Measurements from ENCODE around the gene SLC25A21.
"Not testable (repeated sequence)": the region's sequence is repeated elsewhere in the genome, so short reads cannot be mapped to it uniquely, and the experiment has no call there.

The SLC25A21 gene

GRCh38 chr14:37172024-37172869, at the start of gene SLC25A21:
Gene SLC25A21, minus strand, starts transcription at chr14:37172606.
- DNase-seq (ENCODE audit: low spot score) = peak; percentile 86

GRCh38 chr14:37221073-37221472, 48.7 kb upstream of the SLC25A21 start:
- DNase-seq (ENCODE audit: low spot score) = no peak

GRCh38 chr14:37215345-37215744, 42.9 kb upstream of the SLC25A21 start:
- no peak for DNase-seq (ENCODE audit: low spot score)

GRCh38 chr14:37213016-37213415, 40.6 kb upstream of the SLC25A21 start:
- DNase-seq (ENCODE audit: low spot score) = no peak

- no peak for DNase-seq (ENCODE audit: low spot score)
Observed at GRCh38 chr14:37210448-37210847, 38.0 kb upstream of the SLC25A21 start.

GRCh38 chr14:37209617-37210016, 37.2 kb upstream of the SLC25A21 start:
- DNase-seq (ENCODE audit: low spot score) = not testable (repeated sequence)

- DNase-seq (ENCODE audit: low spot score) = not testable (repeated sequence)
Observed at GRCh38 chr14:37205623-37206605, 33.5 kb upstream of the SLC25A21 start.

- no peak for DNase-seq (ENCODE audit: low spot score)
Observed at GRCh38 chr14:37203423-37203822, 31.0 kb upstream of the SLC25A21 start.

- no peak for DNase-seq (ENCODE audit: low spot score)
Observed at GRCh38 chr14:37202812-37203211, 30.4 kb upstream of the SLC25A21 start.

- DNase-seq (ENCODE audit: low spot score) = no peak
Observed at GRCh38 chr14:37202265-37202664, 29.9 kb upstream of the SLC25A21 start.

GRCh38 chr14:37201724-37202123, 29.3 kb upstream of the SLC25A21 start:
- DNase-seq (ENCODE audit: low spot score) = no peak

- DNase-seq (ENCODE audit: low spot score) = no peak
Observed at GRCh38 chr14:37198907-37199306, 26.5 kb upstream of the SLC25A21 start.

- DNase-seq (ENCODE audit: low spot score) = no peak
Observed at GRCh38 chr14:37198273-37198598, 25.8 kb upstream of the SLC25A21 start.

- DNase-seq (ENCODE audit: low spot score) = peak; percentile 89
Observed at GRCh38 chr14:37197421-37198272, 25.2 kb upstream of the SLC25A21 start, which contains the start of gene MIPOL1. Gene MIPOL1, plus strand, starts transcription at chr14:37197937. Its CDS starts 49,952 bp downstream, at chr14:37247889.

- DNase-seq (ENCODE audit: low spot score) = no peak
Observed at GRCh38 chr14:37196604-37197420, 24.4 kb upstream of the SLC25A21 start.

- no peak for DNase-seq (ENCODE audit: low spot score)
Observed at GRCh38 chr14:37195327-37195726, 22.9 kb upstream of the SLC25A21 start.

GRCh38 chr14:37194698-37195097, 22.3 kb upstream of the SLC25A21 start:
- no peak for DNase-seq (ENCODE audit: low spot score)

GRCh38 chr14:37189733-37190132, 17.3 kb upstream of the SLC25A21 start:
- not testable (repeated sequence) for DNase-seq (ENCODE audit: low spot score)

GRCh38 chr14:37187840-37188577, 15.6 kb upstream of the SLC25A21 start:
- DNase-seq (ENCODE audit: low spot score) = not testable (repeated sequence)

GRCh38 chr14:37187294-37187693, 14.9 kb upstream of the SLC25A21 start:
- no peak for DNase-seq (ENCODE audit: low spot score)
